Activated CD8-positive, alpha-beta T cell treated with anti-CD3 and anti-CD28 coated beads, Interleukin-2, amount 10 ng/mL, durations not matched to agents 7 days and 5 days (primary cell): ENCODE measurements around the gene UCP2. TPM values are rescaled to one million over a fixed set of nuclear protein-coding genes. Genes with fewer than 3 reads are reported as not detected.

Experiments
- ATAC-seq: fragments of 150-1000 bp; cut with Tn5 transposase; one replicate; pipeline ENCODE4 v1.10.0; 2021; ENCODE audit warnings: moderate library complexity
- CTCF ChIA-PET: fragments of 350-600 bp; sonication (Branson Sonifier 250); formaldehyde crosslinking; loops from one replicate; lab custom pipeline; 2021; ENCODE audit warnings: antibody characterized with exemption; lab: Charles Lee
- POLR2A ChIA-PET: fragments of 350-600 bp; sonication (Branson Sonifier 250); formaldehyde crosslinking; loops from one replicate; lab custom pipeline; 2021; ENCODE audit warnings: antibody characterized with exemption; lab: Charles Lee
- DNase-seq: peaks from one replicate; pipeline ENCODE4 v3.0.0-alpha.2; 2020
- H3K27ac Mint-ChIP-seq: one replicate; pipeline ENCODE4 v1.8.0; 2021; ENCODE audit warnings: mild to moderate bottlenecking, mixed read lengths
- H3K27me3 Mint-ChIP-seq: one replicate; pipeline ENCODE4 v1.8.0; 2021; ENCODE audit warnings: low read depth, mixed read lengths
- H3K36me3 Mint-ChIP-seq: one replicate; pipeline ENCODE4 v1.8.0; 2021; ENCODE audit warnings: low read depth, mixed read lengths
- H3K4me1 Mint-ChIP-seq: one replicate; pipeline ENCODE4 v1.8.0; 2021; ENCODE audit warnings: low read depth, mixed read lengths
- H3K4me3 Mint-ChIP-seq: one replicate; pipeline ENCODE4 v1.8.0; 2021; ENCODE audit warnings: mild to moderate bottlenecking, mixed read lengths
- H3K9me3 Mint-ChIP-seq: one replicate; pipeline ENCODE4 v1.8.0; 2022; ENCODE audit warnings: mixed read lengths; ENCODE audit not compliant: insufficient read depth
- total RNA-seq, 2 experiments: library from RNA; stranded (reverse); gene quantifications; one replicate each; pipeline ENCODE4 v1.2.3, GENCODE V29; 2021

Gene UCP2
- total RNA-seq, 2 experiments from 2014 or later = 205 to 218 TPM

DNA sequence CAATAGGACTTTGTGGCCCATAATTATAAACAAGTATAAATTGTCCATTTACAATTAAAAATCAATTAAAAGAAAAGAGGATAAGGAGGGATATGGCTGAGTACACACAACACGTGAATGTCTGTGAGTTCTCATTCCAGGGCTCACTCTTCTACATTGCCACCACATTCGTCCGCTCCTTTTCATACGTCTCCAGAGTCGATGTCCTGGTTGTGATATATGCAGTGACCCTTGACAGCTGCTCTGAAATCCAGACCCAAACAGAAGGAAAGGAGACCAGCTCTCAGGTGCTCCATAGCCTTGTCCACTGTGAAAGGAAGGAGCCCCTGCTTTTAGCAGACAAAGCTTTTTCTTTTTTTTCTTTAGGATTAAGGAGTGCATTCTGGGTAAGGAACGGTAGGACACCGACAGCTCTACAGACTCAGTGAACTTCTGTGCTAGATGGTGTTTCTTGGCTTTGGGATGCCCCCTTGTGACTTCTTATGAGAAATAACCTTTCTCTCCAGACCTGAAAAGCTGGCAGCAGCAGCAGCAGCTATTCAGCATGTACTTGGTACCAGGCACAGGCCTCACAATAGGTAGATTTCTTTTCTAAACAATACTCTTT, 51.5 kb downstream of the UCP2 start:
- ChIA-PET POLR2A (no interaction called here), CTCF (interaction anchor here (0.6 to 2.4 kb wide), 9 partner anchors 9 to 650 kb away, joined by 3 to 13 read pairs (median 3); no protein-coding TSS in a partner anchor)
- Mint-ChIP-seq H3K27ac (no peak overlapping the region), H3K4me3 (no peak overlapping the region), H3K36me3 (peaks cover 24% of the 10 kb centered on the region), H3K9me3 (no peaks in the 10 kb centered on the region), H3K27me3 (no peaks in the 10 kb centered on the region), H3K4me1 (no peaks in the 10 kb centered on the region)
- ATAC-seq (peak; percentile 72), DNase-seq (peak; percentile 47)

- Mint-ChIP-seq H3K4me1 (no peaks in the 10 kb centered on the region), H3K9me3 (no peaks in the 10 kb centered on the region)
- POLR2A ChIA-PET = no interaction called here
These were observed 53.3 kb downstream of the UCP2 start for GRCh38 chr11:73929388-73929787.

More at GRCh38 chr11:73929388-73929787, 53.3 kb downstream of the UCP2 start:
- peaks cover 25% of the 10 kb centered on the region for H3K36me3 Mint-ChIP-seq
- CTCF ChIA-PET = no interaction called here
- no peak overlapping the region for H3K4me3 Mint-ChIP-seq
- H3K27me3 Mint-ChIP-seq = no peaks in the 10 kb centered on the region
- no peak for ATAC-seq
- no peak for DNase-seq
- H3K27ac Mint-ChIP-seq = no peak overlapping the region

Other genes with a start within 250 kb of the UCP2 start
- gene RAB6A, start 221.8 kb downstream of the UCP2 start, total RNA-seq = 100 to 1,000 TPM in 1 of 2 experiments, 10 to 100 TPM in 1; 97.7 to 101 TPM
- gene MRPL48, start 195.0 kb downstream of the UCP2 start, total RNA-seq = 10 to 100 TPM; 45.1 to 46.0 TPM
- 10 to 100 TPM; 62.0 to 67.7 TPM for gene COA4, start 106.0 kb downstream of the UCP2 start, total RNA-seq
- 10 to 100 TPM; 17.9 to 19.6 TPM for gene PAAF1, start 105.8 kb downstream of the UCP2 start, total RNA-seq
- not detected for gene DNAJB13, start 31.8 kb downstream of the UCP2 start, total RNA-seq
- 1 to 10 TPM; 2.9 TPM for gene UCP3, start 26.2 kb upstream of the UCP2 start, total RNA-seq
- gene C2CD3, start 188.2 kb upstream of the UCP2 start, total RNA-seq = 10 to 100 TPM; 36.0 to 44.2 TPM
- 10 to 100 TPM; 28.6 to 29.6 TPM for gene PPME1, start 188.4 kb upstream of the UCP2 start, total RNA-seq